Activated CD8-positive, alpha-beta memory T cell treated with anti-CD3 and anti-CD28 coated beads for 1 hour (primary cell): ENCODE results near the gene CUL9.

ENCODE experiments used
- DNase-seq, 2 donors: peaks; one replicate each; pipeline ENCODE4 v3.0.0-alpha.2; 2020; ENCODE audit warnings: low read depth in 1 of 2; ENCODE audit errors: extremely low read depth in 1 of 2

CUL9 gene

DNA sequence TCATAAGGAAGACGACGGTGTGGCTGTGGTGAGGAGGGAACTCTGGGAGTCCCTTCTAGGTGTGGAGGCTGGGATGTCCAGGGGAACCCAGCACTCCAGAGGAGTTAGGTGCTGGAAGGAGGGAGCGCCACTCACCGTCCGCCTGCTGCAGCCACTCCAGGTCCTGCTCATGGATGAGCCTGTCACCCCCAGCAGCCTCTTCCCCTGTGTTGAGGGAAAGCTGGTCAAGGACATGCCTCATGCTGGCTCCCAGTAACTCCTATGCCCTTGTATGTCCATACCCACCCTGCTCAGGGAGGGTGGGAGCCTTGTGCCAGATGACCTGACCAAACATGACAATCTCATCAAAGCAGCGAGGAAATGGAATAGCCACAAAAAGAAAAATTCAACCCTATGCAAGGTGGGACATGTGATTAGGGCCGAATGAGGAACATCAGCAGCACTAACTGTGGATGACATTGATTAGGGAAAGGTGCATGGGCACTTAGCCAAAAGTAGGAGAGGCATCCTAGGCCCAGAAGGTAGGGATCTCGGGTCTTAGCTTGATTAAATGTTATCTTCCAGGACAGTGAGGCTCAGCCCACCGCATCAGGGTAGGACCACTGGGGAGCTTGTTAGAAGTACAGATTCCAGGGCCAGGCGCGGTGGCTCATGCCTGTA is 44.3 kb downstream of the CUL9 start:
- no peak for DNase-seq

DNA sequence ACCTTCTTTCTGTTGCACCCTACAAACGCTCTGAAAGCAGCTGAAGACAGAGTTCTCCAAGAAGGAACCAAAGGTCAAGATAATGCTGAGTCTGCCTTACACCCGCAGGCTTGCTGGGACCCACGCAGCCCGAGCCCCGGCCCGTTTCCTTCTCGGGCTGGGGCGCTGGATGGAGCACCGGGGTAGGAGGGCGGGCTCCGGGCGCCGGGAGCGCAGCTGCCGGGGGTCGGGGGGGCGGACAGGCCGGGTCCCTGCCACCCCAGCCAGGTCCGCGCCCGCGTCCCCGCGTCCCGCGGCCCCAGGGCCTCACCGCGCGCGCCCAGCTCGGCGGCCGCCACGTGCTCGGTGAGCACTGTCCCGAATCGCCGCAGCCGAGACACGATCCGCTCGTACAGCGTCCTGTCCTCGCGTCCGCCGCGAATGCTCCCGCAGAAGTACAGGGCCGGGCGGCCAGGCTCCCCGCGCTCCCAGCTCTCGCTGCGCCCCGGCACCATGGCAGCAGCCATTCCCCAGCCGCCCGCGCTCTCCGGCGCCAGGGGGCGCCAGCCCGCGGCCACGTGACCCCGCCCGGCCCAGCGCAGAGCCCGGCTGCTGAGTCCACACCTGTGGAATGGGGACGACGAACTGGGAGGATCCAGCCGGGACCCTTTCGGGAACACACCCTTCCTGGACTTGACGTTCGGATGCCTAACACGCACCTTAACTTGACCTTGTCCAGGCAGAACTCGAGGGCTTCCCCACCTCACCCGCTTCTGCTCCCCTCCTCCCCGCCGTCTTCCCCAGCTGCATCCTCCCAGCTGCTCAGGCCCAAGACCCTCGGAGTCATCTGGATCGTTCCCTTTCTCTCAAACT is 47.2 kb downstream of the CUL9 start, which contains the start of gene DNPH1:
Gene DNPH1, minus strand, starts transcription at position 531 of the 852 bp plus-strand sequence. Its CDS starts 25 bp downstream, at position 506.
- peak in 1 of 2 donors; percentile 71 for DNase-seq

DNA sequence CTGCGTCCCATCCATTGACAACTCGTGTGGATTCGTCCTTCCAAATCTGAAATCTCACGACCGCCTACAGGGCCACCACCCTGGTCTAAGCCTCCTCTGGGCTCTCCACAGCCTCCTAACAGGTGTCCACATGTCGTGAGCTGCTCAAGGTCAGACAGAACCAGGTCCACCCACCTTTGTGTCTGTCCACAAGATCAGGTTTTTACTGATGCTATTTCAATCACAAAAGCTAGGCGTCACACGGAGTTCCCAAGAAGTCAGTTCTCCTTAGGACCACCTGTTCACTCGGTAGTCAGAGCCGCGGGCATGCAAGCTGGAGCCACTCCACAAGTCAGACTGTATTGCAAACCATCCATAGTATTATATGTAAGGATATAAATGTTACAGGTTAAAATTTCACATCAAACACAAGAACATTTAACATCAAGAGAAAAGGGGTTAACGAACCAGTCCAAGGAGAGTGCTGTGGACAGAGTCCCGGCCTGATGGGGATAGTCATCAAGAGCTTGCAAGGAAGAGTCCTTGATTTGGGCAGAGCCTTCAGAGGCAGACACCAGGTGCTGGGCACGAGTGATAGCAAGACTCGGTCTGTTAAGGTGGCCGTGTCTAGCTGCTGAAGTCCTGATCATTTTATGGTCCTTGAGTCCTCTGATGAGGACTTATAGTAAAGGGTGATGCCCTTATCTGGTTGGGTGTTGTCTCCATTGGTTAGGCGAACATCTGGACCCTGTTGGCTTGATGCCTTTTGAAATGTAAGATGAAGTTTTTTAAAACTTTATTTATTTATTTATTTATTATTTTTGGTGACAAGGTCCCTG is 48.0 kb downstream of the CUL9 start:
- no peak for DNase-seq

- DNase-seq, result no peak
These were observed 49.1 kb downstream of the CUL9 start for GRCh38 chr6:43231053-43231452.

GRCh38 chr6:43231735-43232450 is 49.9 kb downstream of the CUL9 start:
- no peak for DNase-seq

DNA sequence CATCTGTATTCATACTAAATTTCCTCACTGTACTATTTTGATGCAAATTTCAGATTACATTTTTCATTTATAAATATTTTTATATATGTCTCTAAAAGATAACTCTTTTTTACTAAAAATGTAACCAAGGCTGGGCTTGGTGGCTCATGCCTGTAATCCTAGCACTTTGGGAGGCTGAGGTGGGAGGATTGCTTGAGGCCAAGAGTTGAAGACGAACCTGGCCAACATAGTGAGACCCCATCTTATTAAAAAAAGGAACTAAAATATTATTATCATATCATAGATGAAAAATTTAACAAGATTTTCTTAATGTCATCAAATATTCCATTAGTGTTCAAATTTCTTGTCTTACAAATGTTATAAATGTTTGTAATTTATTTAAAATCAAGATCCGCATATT is 53.8 kb downstream of the CUL9 start:
- no peak for DNase-seq

DNA sequence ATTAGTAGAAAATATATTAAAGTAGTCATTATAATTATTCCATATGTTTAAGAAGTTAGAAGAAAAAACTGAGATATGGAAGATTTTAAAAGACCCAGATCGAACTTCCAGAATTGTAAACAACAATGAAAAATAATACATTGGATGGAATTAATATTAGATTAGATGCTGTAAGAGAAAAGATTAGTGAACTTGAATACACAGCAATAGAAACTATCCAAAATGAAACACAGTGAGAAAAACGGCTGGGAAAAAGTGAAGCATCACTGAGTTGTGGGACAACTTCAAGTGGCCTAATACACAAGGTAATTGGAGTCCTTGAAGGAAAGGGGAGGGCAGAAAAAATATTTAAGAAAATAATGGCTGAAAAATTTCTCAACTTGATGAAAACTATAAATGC is 57.1 kb downstream of the CUL9 start:
- DNase-seq, result no peak

- no peak for DNase-seq
These were observed 59.0 kb downstream of the CUL9 start for GRCh38 chr6:43240950-43241349.

DNA sequence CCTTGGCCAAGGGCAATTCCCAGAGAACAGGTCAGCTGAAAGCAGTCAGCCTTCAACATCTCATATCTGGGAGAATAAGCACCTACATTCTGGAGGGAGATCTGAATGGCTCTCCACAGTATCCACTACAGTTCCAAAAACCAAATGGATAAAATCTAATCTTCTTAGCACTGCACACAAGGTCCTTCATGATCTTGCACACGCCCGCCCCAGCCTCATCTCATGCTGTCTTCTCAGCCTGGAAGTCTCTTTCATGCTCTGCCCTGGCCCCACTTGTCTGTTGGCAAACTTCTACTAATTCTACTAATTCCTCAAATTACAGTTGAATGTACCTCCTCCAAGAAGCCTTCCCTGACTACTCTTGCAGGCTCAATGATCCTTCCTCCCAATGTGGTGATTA is 59.5 kb downstream of the CUL9 start:
- DNase-seq, result no peak

GRCh38 chr6:43242908-43243663 is 61.1 kb downstream of the CUL9 start, which contains the start of gene TTBK1:
Gene TTBK1 (plus strand): TSS chr6:43243481. CDS start chr6:43246661, 3,180 bp downstream.
- no peak for DNase-seq

DNA sequence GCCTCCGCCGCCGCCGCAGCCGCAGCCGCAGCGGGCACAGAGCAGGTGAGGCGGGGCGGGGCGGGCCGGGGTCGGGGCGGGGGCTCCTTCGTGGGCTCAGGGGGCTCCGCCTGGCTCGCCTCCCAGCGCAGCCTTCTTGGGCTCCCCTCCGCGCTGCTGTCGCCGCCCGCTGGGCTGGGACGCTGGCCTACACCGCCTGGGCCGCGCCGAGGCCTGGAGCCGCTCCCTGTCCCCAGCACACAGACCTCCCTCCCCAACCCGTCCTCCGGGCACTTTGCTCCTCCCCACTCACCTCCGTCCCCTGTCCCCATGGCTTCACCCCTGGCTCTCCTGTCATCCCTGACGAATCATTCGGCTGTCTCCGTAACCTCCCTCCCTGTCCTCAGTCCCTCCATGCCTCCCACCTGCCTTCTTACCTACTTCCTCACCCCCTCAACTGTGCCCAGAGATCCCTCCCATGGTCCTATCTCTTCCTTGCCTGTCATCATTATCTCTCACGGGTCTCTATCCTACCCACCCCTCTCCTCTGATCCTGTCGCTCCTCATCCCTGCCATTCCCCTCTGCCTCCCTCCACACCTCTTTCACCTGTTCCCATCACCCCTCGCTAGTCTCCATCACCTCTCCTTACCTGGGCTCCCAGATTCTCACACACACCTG is 61.8 kb downstream of the CUL9 start:
- DNase-seq, result no peak

- no peak for DNase-seq
These were observed 64.5 kb downstream of the CUL9 start for GRCh38 chr6:43246301-43247113.

- DNase-seq, result peak in 1 of 2 donors; percentile 67
These were observed 65.4 kb downstream of the CUL9 start for GRCh38 chr6:43247114-43247999.

- DNase-seq, result no peak
These were observed 66.1 kb downstream of the CUL9 start for GRCh38 chr6:43248101-43248500.

- DNase-seq, result no peak
These were observed 66.8 kb downstream of the CUL9 start for GRCh38 chr6:43248791-43249190.

DNA sequence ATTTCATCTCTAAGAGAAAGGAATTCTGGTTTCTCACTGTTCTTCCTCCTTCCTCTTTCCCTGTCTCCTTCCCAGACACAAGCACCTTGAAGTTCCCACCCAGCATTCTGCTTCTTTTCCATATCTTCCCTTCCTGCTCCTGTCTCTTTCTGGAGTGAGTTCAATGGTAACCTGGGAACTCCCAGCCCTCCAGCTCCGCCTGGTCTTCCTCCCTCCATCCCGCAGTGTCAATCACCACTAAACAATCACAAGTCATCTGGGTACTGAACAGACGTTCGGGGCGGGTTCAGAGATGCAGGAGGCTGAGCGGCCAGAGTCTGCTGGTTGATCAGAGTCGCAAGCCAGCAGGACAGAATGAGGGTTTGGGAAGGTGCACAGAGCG is 69.0 kb downstream of the CUL9 start:
- no peak for DNase-seq

GRCh38 chr6:43253401-43253800 is 71.4 kb downstream of the CUL9 start:
- no peak for DNase-seq
